ENCODE results near the gene WWOX.

- TF ChIP-seq PATZ1 (CRISPR knock-in tag; IDR thresholded peaks at IDR 0.05; ENCODE audit: borderline replicate concordance) (no peak), CSDC2 (CRISPR knock-in tag; IDR thresholded peaks at IDR 0.05) (no peak), ZNF565 (CRISPR knock-in tag; conservative IDR thresholded peaks at IDR 0.05; ENCODE audit: low read depth) (no peak), ZFP3 (CRISPR knock-in tag; IDR thresholded peaks at IDR 0.05) (no peak)
Measured at GRCh38 chr16:78133919-78134318, 34.5 kb downstream of the WWOX start.

All from SK-N-SH treated with all-trans-retinoic acid at 6 μM for 48 hours (cell line).